Right ventricle myocardium inferior (tissue), 1 donor: ENCODE results near the gene WDFY2. TPM values are rescaled to one million over a fixed set of nuclear protein-coding genes. Genes with fewer than 3 reads are reported as not detected.

Experiments
- ATAC-seq: fragments of 200-7000 bp; cut with Tn5 transposase; one replicate; pipeline ENCODE4 v1.9.1; 2020; ENCODE audit warnings: mild to moderate bottlenecking, moderate library complexity
- DNase-seq: peaks from one replicate; pipeline ENCODE4 v3.0.0; 2021; ENCODE audit errors: missing footprints
- intact Hi-C: fragments of 100-400 bp; cut with DNase I; formaldehyde crosslinking; loops from one replicate; pipeline ENCODE4 v1.11.0; 2022
- total RNA-seq: library from RNA; stranded (reverse); fragmentation: NEBNext Ultra II Directional; extraction: Animal tissue kit (Norgen Biotek cat#: 25700); gene quantifications from one replicate; pipeline ENCODE4 v1.2.1, GENCODE V29; 2021
- donor health status: DM: no; HTN: yes; CAD: no; lungs with severe emphysema.

WDFY2 gene
- total RNA-seq, 1 donor from 2014 or later, result 4.7 TPM

DNA sequence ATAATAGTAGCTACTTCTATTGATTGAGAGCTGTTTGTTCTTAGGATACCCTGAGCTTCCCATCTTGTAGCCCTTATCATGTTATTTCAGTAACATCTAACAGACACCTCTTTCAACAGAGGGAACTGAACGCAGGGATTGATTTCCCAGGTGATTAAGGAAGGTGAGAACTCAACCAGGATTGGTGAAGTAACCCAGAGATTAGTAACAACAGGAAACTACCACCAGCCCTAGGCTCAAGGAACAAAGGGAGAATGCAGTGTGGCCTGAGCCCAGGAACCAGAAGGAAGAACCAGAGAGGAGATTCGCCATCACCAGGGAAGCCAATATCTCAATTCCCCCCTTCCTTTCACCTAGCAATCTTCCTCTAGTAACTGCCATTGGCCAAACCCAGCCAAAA lies 211.2 kb downstream of the WDFY2 start:
- no peak for DNase-seq
- intact Hi-C loops, result no loop called here
- ATAC-seq, result no peak

DNA sequence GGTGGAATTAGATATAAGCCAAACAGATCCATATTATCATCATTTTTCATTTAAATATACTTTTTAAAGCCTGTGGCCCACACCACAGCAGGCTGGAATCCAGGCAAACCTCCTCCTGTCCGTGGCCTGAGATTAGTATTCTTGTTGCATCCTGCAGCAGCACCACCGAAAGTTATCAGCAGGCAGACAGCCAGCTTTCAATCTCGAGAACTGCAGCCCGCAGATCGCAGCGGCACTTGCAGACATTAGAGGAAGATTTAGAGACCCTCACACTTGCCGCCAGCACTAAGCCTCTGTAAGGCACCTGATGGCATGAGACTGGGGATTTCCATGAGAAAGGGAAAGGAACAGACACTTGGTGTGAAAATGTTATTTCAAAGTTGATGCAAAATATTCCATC lies 212.3 kb downstream of the WDFY2 start:
- ATAC-seq, result no peak
- no peak for DNase-seq
- intact Hi-C loops, result no loop called here

DNA sequence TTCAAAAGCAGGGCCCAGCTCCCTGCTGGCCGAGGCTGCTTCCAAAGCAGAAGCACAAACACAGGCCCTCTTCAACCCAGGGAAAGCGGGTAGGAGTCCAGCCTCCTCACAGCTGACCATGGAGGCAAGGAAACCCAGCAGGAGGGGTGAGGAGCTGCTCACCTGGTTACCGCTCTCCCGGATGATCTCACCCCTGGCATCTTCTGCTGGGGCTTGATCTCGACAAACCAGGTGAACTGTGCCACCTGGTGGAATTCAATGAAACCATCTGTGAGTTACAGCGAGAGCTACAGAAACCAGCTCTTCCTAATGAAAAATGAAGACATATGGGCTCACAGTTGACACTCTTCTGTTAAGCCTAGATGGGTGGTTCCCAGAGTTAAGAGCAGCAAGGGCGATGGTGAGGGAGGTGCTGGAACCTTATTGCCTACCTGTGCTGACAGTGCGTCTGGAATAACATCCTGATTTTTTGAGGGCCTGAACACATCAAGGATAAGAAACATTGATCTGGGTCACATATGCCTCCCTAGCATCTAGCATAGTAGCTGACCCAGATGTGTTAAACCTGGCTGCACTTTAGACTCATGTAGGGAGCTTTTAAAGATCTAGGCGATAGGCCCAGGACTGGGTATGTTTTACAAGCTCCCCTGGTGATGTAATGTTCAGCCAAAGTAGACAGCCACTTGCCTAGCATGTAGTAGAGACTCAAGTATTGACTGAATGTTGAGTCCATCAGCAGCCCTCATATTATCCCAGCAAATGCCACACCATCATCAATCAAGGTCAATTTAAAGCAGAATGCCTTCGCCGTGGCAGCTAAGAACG lies 213.6 kb downstream of the WDFY2 start:
- intact Hi-C loops, result no loop called here
- ATAC-seq (no peak), DNase-seq (no peak)

DNA sequence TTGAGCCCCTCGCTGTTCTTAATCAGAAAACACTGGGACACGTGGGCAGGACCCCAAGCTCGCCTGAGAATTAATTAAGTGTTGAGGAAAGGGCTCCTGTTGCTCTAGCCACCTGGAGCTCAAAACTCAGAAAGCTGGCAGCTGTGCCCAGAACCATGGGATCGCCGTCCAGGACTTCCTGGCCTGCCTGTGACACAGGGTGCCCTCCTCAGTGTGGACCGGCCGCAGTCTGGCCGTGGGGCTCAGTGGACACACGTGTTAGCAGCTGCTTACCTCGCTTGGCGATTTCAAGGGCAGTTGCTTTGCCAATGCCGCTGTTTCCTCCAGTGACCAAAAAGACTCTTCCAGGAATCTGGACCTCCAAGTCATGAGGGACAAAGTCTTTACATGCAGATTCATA lies 215.0 kb downstream of the WDFY2 start:
- intact Hi-C loops, result no loop called here
- ATAC-seq (no peak), DNase-seq (no peak)

DNA sequence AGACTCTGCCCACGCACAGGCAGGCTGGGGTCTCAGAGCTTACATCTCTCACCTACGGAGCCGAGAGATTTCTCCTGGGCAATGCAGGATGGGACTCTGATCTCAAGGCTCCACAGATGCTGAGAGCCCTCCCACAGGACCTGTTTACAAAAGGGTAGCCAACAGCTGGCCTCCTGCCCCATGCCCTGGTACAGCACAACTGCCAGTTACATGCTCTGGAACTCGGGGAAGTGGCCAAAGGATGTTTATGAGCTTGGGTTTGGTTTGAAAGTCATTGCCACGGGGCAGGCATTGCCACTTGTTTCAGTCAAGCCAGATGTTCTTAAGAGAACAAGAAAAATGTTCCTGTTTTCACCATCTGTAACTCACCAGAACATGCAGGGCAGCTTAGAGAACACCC lies 216.2 kb downstream of the WDFY2 start:
- DNase-seq, result peak; percentile 74
- intact Hi-C loops, result loop anchor here (5.0 to 10.0 kb wide), 2 partner anchors 218 to 516 kb away; partner anchors contain the start of gene WDFY2
- ATAC-seq, result no peak

DNA sequence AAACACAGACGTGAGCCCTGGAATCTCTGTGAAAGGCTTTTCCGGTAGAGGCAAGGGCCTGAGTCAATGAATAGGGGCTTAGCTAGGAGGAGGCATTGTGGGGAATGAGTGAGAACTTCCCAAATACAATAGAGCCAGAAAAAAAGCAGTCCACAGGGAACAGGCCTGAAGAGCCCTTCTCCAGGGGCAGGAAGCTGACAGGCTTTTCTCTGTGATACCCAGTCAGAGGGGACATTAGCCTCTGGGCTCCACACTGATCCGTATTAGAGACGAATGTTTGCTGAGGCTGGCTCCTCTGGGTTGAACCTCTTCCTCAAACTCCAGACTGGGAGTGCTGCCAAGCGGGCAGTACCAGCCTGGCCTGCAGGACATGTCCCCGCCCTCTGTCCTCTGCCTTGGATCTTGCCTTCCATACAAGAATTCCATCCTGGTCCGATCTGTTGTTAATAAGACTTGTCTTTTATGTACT lies 217.4 kb downstream of the WDFY2 start:
- peak; percentile 16 for ATAC-seq
- intact Hi-C loops, result loop anchor here (2.0 to 10.0 kb wide), 3 partner anchors 219 to 517 kb away; partner anchors contain the start of genes INTS6 and WDFY2
- DNase-seq, result peak; percentile 85

GRCh38 chr13:51802631-51803418 lies 218.6 kb downstream of the WDFY2 start:
- intact Hi-C loops, result loop anchor here (2.0 to 10.0 kb wide), 3 partner anchors 221 to 518 kb away; partner anchors contain the start of genes INTS6 and WDFY2
- ATAC-seq (no peak), DNase-seq (peak; percentile 62)

GRCh38 chr13:51803422-51804294 lies 219.4 kb downstream of the WDFY2 start, which contains the start of gene DHRS12:
Gene DHRS12, minus strand, starts transcription at chr13:51804163. Its CDS starts 4,504 bp downstream, at chr13:51799659.
- intact Hi-C loops, result loop anchor here (2.0 to 10.0 kb wide), 3 partner anchors 221 to 519 kb away; partner anchors contain the start of genes INTS6 and WDFY2
- ATAC-seq, result peak; percentile 89
- DNase-seq, result peak; percentile 97

- ATAC-seq, result no peak
- intact Hi-C loops, result loop anchor here (5.0 to 10.0 kb wide), 2 partner anchors 222 to 520 kb away; partner anchors contain the start of gene WDFY2
- DNase-seq, result peak; percentile 77
Observed at GRCh38 chr13:51804295-51805172, 220.3 kb downstream of the WDFY2 start.

- ATAC-seq, result no peak
- intact Hi-C loops, result loop anchor here (10.0 kb wide), 1 partner anchor 521 kb away; no protein-coding TSS in a partner anchor
- DNase-seq, result no peak
Observed at GRCh38 chr13:51805313-51805712, 221.1 kb downstream of the WDFY2 start.

GRCh38 chr13:51805925-51806324 lies 221.7 kb downstream of the WDFY2 start:
- intact Hi-C loops, result loop anchor here (10.0 kb wide), 1 partner anchor 521 kb away; no protein-coding TSS in a partner anchor
- DNase-seq, result no peak
- ATAC-seq, result no peak

DNA sequence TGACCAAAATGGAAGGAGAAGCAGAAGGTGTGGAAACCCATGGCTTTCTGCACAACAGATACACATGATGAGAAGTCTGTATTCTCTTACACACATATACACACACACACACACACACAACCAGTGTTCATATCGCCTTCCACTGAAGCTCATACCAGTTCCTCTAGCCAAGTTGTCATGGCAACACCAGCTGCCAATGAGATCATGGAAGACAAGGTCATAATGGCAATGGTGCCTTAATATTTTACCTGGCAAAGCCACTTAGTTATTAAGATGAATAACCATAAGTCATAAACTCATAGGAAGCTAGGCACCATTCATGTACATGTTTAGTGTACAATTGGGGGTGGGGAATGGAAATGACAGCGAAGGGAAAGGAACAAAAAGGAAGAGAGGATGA lies 222.3 kb downstream of the WDFY2 start:
- DNase-seq (no peak), ATAC-seq (no peak)
- intact Hi-C loops, result loop anchor here (10.0 kb wide), 1 partner anchor 522 kb away; no protein-coding TSS in a partner anchor

GRCh38 chr13:51807041-51807440 lies 222.8 kb downstream of the WDFY2 start:
- DNase-seq, result no peak
- no peak for ATAC-seq
- intact Hi-C loops, result loop anchor here (10.0 kb wide), 1 partner anchor 522 kb away; no protein-coding TSS in a partner anchor

GRCh38 chr13:51808811-51809210 lies 224.5 kb downstream of the WDFY2 start:
- intact Hi-C loops, result loop anchor here (10.0 kb wide), 1 partner anchor 524 kb away; no protein-coding TSS in a partner anchor
- ATAC-seq (no peak), DNase-seq (no peak)

DNA sequence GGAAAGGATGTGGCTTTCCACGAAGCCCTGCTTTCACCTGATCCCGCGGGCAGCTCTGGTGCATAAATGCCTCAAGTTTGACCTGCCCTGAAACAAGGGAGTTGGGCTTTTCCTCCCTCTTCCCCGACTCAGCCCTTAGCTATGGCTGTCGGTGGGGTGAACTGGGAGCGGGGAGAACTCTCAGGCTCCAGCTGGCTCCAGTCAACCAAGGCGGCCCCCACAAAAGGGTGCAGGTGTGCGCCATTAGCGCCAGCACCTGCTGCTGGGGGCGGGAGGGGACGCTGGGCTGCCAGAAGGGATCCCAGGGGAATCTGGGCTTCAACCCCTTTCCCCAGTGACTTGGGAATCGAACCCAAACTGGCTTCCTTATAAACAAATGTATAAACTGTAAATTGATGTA lies 226.8 kb downstream of the WDFY2 start:
- intact Hi-C loops, result loop anchor here (10.0 kb wide), 1 partner anchor 184 kb away; no protein-coding TSS in a partner anchor
- ATAC-seq, result no peak
- no peak for DNase-seq

- intact Hi-C loops, result loop anchor here (10.0 kb wide), 1 partner anchor 183 kb away; no protein-coding TSS in a partner anchor
- DNase-seq, result peak; percentile 50
- ATAC-seq, result no peak
Observed at GRCh38 chr13:51811920-51812451, 227.7 kb downstream of the WDFY2 start.

DNA sequence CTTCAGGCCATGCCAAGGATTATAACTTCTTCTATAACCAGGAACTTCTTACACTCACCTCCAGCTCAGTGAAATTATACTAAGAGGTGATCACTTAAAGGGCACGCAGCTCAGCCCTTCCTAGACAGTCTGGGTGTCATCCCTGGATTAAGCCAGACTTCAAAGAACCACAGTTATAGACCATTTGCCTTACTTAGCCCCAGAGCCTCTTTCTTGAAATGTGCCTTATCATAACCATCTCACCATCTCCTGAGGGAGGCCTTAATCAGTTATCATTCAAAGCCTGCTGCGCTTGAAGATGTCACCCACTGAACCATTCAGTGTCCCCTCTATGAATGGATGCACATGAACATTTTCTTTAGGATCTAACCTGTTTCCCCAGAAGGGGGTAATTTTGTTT lies 229.8 kb downstream of the WDFY2 start:
- no peak for DNase-seq
- intact Hi-C loops, result loop anchor here (10.0 kb wide), 1 partner anchor 181 kb away; no protein-coding TSS in a partner anchor
- ATAC-seq, result no peak
